ENCODE data around the gene CKAP2L. TPM values are rescaled to one million over a fixed set of nuclear protein-coding genes. Genes with fewer than 3 reads are reported as not detected.

Gene CKAP2L
- total RNA-seq, 1 donor from 2014 or later: 2.1 TPM

DNA sequence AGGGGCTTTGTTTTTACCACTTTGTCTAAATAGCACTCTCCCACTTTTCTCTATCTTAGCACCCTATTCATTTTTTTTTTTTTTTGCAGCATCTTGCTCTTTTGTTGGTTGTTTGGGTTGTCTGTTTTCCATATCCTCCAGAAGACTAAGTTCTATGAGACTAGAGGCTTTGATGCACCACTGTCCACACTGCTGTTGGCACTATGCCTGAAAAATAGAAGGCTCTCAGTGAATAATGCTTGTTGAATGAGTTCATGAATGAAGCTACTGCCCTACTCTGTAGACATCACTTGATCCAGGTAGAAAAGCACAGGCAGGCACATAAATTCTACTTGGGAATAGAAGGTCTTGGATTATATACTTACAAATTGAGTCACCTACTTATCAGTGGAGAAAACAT, 12.6 kb upstream of the CKAP2L start:
- no peaks in the 10 kb centered on the region for H3K36me3 ChIP-seq (ENCODE audit: insufficient read depth, low read length)
- TF ChIP-seq, protein P1, sequence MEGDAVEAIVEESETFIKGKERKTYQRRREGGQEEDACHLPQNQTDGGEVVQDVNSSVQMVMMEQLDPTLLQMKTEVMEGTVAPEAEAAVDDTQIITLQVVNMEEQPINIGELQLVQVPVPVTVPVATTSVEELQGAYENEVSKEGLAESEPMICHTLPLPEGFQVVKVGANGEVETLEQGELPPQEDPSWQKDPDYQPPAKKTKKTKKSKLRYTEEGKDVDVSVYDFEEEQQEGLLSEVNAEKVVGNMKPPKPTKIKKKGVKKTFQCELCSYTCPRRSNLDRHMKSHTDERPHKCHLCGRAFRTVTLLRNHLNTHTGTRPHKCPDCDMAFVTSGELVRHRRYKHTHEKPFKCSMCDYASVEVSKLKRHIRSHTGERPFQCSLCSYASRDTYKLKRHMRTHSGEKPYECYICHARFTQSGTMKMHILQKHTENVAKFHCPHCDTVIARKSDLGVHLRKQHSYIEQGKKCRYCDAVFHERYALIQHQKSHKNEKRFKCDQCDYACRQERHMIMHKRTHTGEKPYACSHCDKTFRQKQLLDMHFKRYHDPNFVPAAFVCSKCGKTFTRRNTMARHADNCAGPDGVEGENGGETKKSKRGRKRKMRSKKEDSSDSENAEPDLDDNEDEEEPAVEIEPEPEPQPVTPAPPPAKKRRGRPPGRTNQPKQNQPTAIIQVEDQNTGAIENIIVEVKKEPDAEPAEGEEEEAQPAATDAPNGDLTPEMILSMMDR (IDR thresholded peaks at IDR 0.05; ENCODE audit: insufficient read depth, low read depth, low read length): no peak
- TF ChIP-seq EZH2 (IDR thresholded peaks at IDR 0.05; ENCODE audit: insufficient read depth, low read length): no peak
- Mint-ChIP-seq H3K36me3 (ENCODE audit: low read depth, unreplicated experiment) (peaks cover 4% of the 10 kb centered on the region), H3K4me1 (ENCODE audit: low read depth, unreplicated experiment) (peaks cover 6% of the 10 kb centered on the region), H3K27me3 (ENCODE audit: low read depth, unreplicated experiment) (peaks cover 14% of the 10 kb centered on the region), H3K4me3 (ENCODE audit: unreplicated experiment) (no peak overlapping the region), H3K27ac (ENCODE audit: unreplicated experiment) (no peak overlapping the region), H3K9me3 (ENCODE audit: unreplicated experiment) (peaks cover 3% of the 10 kb centered on the region)
- no peak overlapping the region for H3K27ac ChIP-seq (ENCODE audit: low read depth, low read length)
- no peaks in the 10 kb centered on the region for H3K79me2 ChIP-seq (ENCODE audit: insufficient read depth, low read length)
- H3K4me2 ChIP-seq (ENCODE audit: low read length): no peak overlapping the region
- no peak overlapping the region for H3K9ac ChIP-seq (ENCODE audit: low read length)
- H3K4me1 ChIP-seq (ENCODE audit: insufficient read depth, low read length): no peaks in the 10 kb centered on the region
- H3K27me3 ChIP-seq (ENCODE audit: insufficient read depth, low read length): no peaks in the 10 kb centered on the region
- no peaks in the 10 kb centered on the region for H3K9me3 ChIP-seq (ENCODE audit: insufficient read depth, low read depth, low read length)
- no peak overlapping the region for H3K4me3 ChIP-seq (ENCODE audit: insufficient read depth, low read depth, low read length)
- no peak for FAIRE-seq
- no peak overlapping the region for H2AFZ ChIP-seq (ENCODE audit: low read depth, low read length)
- no peaks in the 10 kb centered on the region for H4K20me1 ChIP-seq (ENCODE audit: insufficient read depth, low read length)
- no peak for DNase-seq (ENCODE audit: low read depth)

DNA sequence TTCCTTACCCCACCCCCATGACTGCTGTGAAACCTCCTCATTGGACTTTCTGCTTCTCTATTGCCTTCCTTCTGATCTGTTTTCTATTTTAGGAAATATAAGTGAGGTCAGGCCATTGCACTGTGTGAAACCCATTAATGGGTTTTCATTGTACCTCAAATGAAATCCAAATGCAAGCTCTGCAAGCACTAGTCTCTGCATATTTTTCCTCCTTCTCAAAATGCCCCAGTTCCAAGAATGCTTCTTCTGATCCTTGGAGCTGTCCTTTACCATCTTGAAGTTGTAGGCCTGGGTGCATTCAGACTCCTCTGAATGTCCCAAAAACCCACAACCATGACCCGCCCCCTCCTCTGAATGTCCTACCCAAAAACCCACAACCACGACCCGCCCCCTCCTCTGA, 11.7 kb upstream of the CKAP2L start:
- no peak overlapping the region for H3K27ac ChIP-seq (ENCODE audit: low read depth, low read length)
- Mint-ChIP-seq H3K4me3 (ENCODE audit: unreplicated experiment) (no peak overlapping the region), H3K36me3 (ENCODE audit: low read depth, unreplicated experiment) (peaks cover 4% of the 10 kb centered on the region), H3K27me3 (ENCODE audit: low read depth, unreplicated experiment) (peaks cover 14% of the 10 kb centered on the region), H3K4me1 (ENCODE audit: low read depth, unreplicated experiment) (peaks cover 6% of the 10 kb centered on the region), H3K27ac (ENCODE audit: unreplicated experiment) (peak overlapping the region; percentile 10), H3K9me3 (ENCODE audit: unreplicated experiment) (peaks cover 3% of the 10 kb centered on the region)
- H3K36me3 ChIP-seq (ENCODE audit: insufficient read depth, low read length): no peaks in the 10 kb centered on the region
- no peaks in the 10 kb centered on the region for H4K20me1 ChIP-seq (ENCODE audit: insufficient read depth, low read length)
- H3K4me1 ChIP-seq (ENCODE audit: insufficient read depth, low read length): no peaks in the 10 kb centered on the region
- no peak for TF ChIP-seq EZH2 (IDR thresholded peaks at IDR 0.05; ENCODE audit: insufficient read depth, low read length)
- TF ChIP-seq, protein P1 (IDR thresholded peaks at IDR 0.05; ENCODE audit: insufficient read depth, low read depth, low read length): no peak
- H3K9ac ChIP-seq (ENCODE audit: low read length): no peak overlapping the region
- H3K79me2 ChIP-seq (ENCODE audit: insufficient read depth, low read length): no peaks in the 10 kb centered on the region
- H3K4me2 ChIP-seq (ENCODE audit: low read length): no peak overlapping the region
- no peaks in the 10 kb centered on the region for H3K9me3 ChIP-seq (ENCODE audit: insufficient read depth, low read depth, low read length)
- DNase-seq (ENCODE audit: low read depth): no peak
- no peaks in the 10 kb centered on the region for H3K27me3 ChIP-seq (ENCODE audit: insufficient read depth, low read length)
- FAIRE-seq: no peak
- no peak overlapping the region for H2AFZ ChIP-seq (ENCODE audit: low read depth, low read length)
- no peak overlapping the region for H3K4me3 ChIP-seq (ENCODE audit: insufficient read depth, low read depth, low read length)

DNA sequence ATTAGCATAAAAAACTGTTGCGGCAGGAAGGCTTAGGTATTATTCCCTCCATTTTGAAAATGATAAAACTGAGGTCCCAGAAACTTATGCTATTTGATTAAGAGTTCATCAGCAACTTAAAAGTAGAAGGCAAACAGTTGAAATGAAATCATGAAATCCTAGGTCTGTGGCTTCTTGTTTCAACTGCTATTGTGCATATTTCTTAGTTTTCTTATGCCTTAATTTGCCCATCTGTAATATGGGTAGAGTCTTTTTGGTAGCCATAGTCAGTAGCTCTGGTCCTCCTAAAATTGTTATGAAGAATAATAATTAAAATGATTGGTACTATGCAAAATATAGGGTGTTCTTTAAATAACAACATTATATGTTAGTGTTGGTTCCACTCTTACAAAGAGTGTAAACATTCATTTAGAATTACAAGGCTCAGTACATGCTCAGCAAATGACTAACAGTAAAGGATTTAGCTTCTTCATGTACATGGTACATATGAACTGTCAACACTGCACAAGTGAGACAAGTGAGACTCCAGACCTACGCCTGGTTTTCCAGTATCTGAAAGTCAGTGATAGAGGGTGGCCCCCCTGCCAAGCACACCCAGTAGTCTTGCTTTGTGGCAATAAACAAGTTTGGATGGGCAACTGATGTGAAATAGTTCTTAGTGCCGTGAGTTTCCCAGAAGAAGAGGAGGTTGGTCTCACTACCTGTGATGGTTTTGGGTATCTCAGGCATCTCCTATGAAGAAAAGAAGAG, 10.3 kb upstream of the CKAP2L start:
- H3K9me3 ChIP-seq (ENCODE audit: insufficient read depth, low read depth, low read length): no peaks in the 10 kb centered on the region
- peaks cover 4% of the 10 kb centered on the region for H3K36me3 Mint-ChIP-seq (ENCODE audit: low read depth, unreplicated experiment)
- H2AFZ ChIP-seq (ENCODE audit: low read depth, low read length): no peak overlapping the region
- H3K27me3 ChIP-seq (ENCODE audit: insufficient read depth, low read length): no peaks in the 10 kb centered on the region
- no peaks in the 10 kb centered on the region for H3K4me1 ChIP-seq (ENCODE audit: insufficient read depth, low read length)
- H3K9ac ChIP-seq (ENCODE audit: low read length): no peak overlapping the region
- no peak overlapping the region for H3K27ac ChIP-seq (ENCODE audit: low read depth, low read length)
- DNase-seq (ENCODE audit: low read depth): no peak
- H3K79me2 ChIP-seq (ENCODE audit: insufficient read depth, low read length): no peaks in the 10 kb centered on the region
- H3K4me1 Mint-ChIP-seq (ENCODE audit: low read depth, unreplicated experiment): peaks cover 6% of the 10 kb centered on the region
- no peaks in the 10 kb centered on the region for H3K36me3 ChIP-seq (ENCODE audit: insufficient read depth, low read length)
- no peak overlapping the region for H3K4me3 Mint-ChIP-seq (ENCODE audit: unreplicated experiment)
- no peak for FAIRE-seq
- H3K27me3 Mint-ChIP-seq (ENCODE audit: low read depth, unreplicated experiment): peaks cover 18% of the 10 kb centered on the region
- no peaks in the 10 kb centered on the region for H4K20me1 ChIP-seq (ENCODE audit: insufficient read depth, low read length)
- peaks cover 3% of the 10 kb centered on the region for H3K9me3 Mint-ChIP-seq (ENCODE audit: unreplicated experiment)
- no peak overlapping the region for H3K27ac Mint-ChIP-seq (ENCODE audit: unreplicated experiment)
- TF ChIP-seq, protein P1 (IDR thresholded peaks at IDR 0.05; ENCODE audit: insufficient read depth, low read depth, low read length): no peak
- no peak for TF ChIP-seq EZH2 (IDR thresholded peaks at IDR 0.05; ENCODE audit: insufficient read depth, low read length)
- H3K4me2 ChIP-seq (ENCODE audit: low read length): no peak overlapping the region
- no peak overlapping the region for H3K4me3 ChIP-seq (ENCODE audit: insufficient read depth, low read depth, low read length)

All from astrocyte (in vitro differentiated cells and primary cell).